PC-9 (cell line): ENCODE data around the gene FAIM2. TPM values are rescaled to one million over a fixed set of nuclear protein-coding genes. Genes with fewer than 3 reads are reported as not detected.

ENCODE experiments used
- BruUV-seq: library from RNA; stranded (reverse); fragments of 400-500 nt; replicated peaks from 2 replicates; lab custom pipeline; 2021; lab: Mats Ljungman, UMichigan
- CTCF ChIA-PET: fragments of 300-600 bp; sonication (Branson Sonifier 250); formaldehyde crosslinking; loops from one replicate; lab custom pipeline; 2022; ENCODE audit warnings: antibody characterized with exemption; lab: Charles Lee
- POLR2A ChIA-PET: fragments of 300-600 bp; sonication (Branson Sonifier 250); formaldehyde crosslinking; loops from one replicate; lab custom pipeline; 2022; ENCODE audit warnings: antibody characterized with exemption; ENCODE audit not compliant: unreplicated experiment; lab: Charles Lee
- DNase-seq, 2 experiments: peaks; one replicate each; pipeline versions ENCODE4 v3.0.0 to v3.0.0-alpha.2; 2015 to 2022; ENCODE audit warnings: mixed read lengths in 1 of 2
- H2AFZ ChIP-seq: fragments of 200-600 bp; sonication (generic); 2 replicates; pipeline ENCODE4 v1.8.1; 2017; ENCODE audit warnings: antibody characterized with exemption
- H3F3A ChIP-seq: fragments of 200-600 bp; sonication (generic); 2 replicates; pipeline ENCODE4 v1.8.1; 2017; ENCODE audit warnings: antibody characterized with exemption, mild to moderate bottlenecking, low read depth; ENCODE audit not compliant: insufficient read depth
- H3K27ac ChIP-seq: fragments of 200-600 bp; sonication (generic); 2 replicates; pipeline ENCODE4 v1.6.1; 2016; ENCODE audit warnings: mixed run types
- H3K27me3 ChIP-seq: fragments of 200-600 bp; sonication (generic); 2 replicates; pipeline ENCODE4 v1.6.1; 2016; ENCODE audit warnings: low read depth, mixed run types; ENCODE audit not compliant: insufficient read depth
- H3K36me3 ChIP-seq: fragments of 200-600 bp; sonication (generic); 2 replicates; pipeline ENCODE4 v1.6.1; 2016; ENCODE audit warnings: low read depth, mixed run types
- H3K4me1 ChIP-seq: fragments of 200-600 bp; sonication (generic); replicated peaks from 2 replicates; pipeline ENCODE4 v1.6.1; 2016; ENCODE audit warnings: mixed run types; ENCODE audit not compliant: insufficient read depth
- H3K4me2 ChIP-seq: fragments of 200-600 bp; sonication (generic); 2 replicates; pipeline ENCODE4 v1.6.1; 2017; ENCODE audit warnings: mixed run types
- H3K4me3 ChIP-seq: fragments of 200-600 bp; sonication (generic); 2 replicates; pipeline ENCODE4 v1.6.1; 2016; ENCODE audit warnings: mixed run types
- H3K79me2 ChIP-seq: fragments of 200-600 bp; sonication (generic); 2 replicates; pipeline ENCODE4 v1.6.1; 2017; ENCODE audit warnings: low read depth, mixed run types
- H3K9me2 ChIP-seq: fragments of 200-600 bp; sonication (generic); 2 replicates; pipeline ENCODE4 v1.8.1; 2017; ENCODE audit warnings: mild to moderate bottlenecking; ENCODE audit not compliant: insufficient read depth
- H3K9me3 ChIP-seq: fragments of 200-600 bp; sonication (generic); 2 replicates; pipeline ENCODE4 v1.8.1; 2016; ENCODE audit warnings: low read depth; ENCODE audit not compliant: insufficient read depth
- H4K20me1 ChIP-seq: fragments of 200-600 bp; sonication (generic); 2 replicates; pipeline ENCODE4 v1.8.1; 2017; ENCODE audit not compliant: insufficient read depth
- EZH2 ChIP-seq: fragments of 200-600 bp; sonication (generic); IDR thresholded peaks from 2 replicates; pipeline ENCODE4 v1.8.0; 2017; ENCODE audit warnings: antibody characterized with exemption, low read depth
- intact Hi-C: fragments of 100-400 bp; cut with micrococcal nuclease; formaldehyde crosslinking; loops from one replicate; pipeline ENCODE4 v1.10.0; 2022; ENCODE audit not compliant: unreplicated experiment
- total RNA-seq: library from RNA; stranded (reverse); gene quantifications from 2 replicates; pipeline ENCODE4 v1.2.3, GENCODE V29; 2021
- TF ChIP-seq, protein P1 (sequence below): fragments of 200-600 bp; sonication (generic); conservative IDR thresholded peaks from 2 replicates; pipeline ENCODE4 v1.6.1; 2017; ENCODE audit warnings: mixed run types, antibody characterized with exemption, mild to moderate bottlenecking, moderate library complexity

The FAIM2 gene
- total RNA-seq, 1 experiment from 2014 or later, result not detected

DNA sequence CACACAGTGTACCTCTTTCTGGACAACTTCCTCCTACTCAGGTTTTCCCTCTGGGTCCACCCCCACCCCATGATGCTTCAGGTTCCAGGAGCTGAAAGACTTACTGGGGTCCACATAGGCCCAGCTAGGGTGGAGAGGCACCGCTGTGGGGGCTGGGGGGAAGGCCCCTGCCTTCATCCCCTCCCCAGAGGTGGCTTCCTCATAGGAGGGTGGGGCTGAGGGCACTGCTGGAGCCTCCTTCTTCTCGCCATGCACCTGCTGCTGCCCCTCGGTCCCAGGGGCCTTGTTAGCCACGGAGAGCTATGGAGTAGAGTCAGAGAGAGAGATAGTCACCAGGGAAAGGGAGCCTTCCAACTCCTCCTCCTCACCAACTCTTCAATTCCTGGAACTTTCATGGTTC, 2.7 kb downstream of the FAIM2 start:
- H3K4me1 ChIP-seq, result no peaks in the 10 kb centered on the region
- peaks cover 4% of the 10 kb centered on the region; the same call in 1 of the 2 replicates for H3F3A ChIP-seq
- H3K4me3 ChIP-seq, result no peak overlapping the region
- H3K9me3 ChIP-seq, result no peaks in the 10 kb centered on the region
- no peaks in the 10 kb centered on the region for H3K36me3 ChIP-seq
- ChIA-PET CTCF (interaction anchor here (0.6 to 0.7 kb wide), 2 partner anchors 44 to 1317 kb away, joined by 3 to 5 read pairs; partner anchors contain the start of gene POU6F1), POLR2A (interaction anchor here (0.6 kb wide), 1 partner anchor 9 kb away, joined by 5 read pairs; no protein-coding TSS in a partner anchor)
- no peaks in the 10 kb centered on the region for H4K20me1 ChIP-seq
- no peaks in the 10 kb centered on the region for H3K9me2 ChIP-seq
- no peaks in the 10 kb centered on the region for H3K79me2 ChIP-seq
- no peak overlapping the region for H3K4me2 ChIP-seq
- intact Hi-C loops, result no loop called here
- no peak overlapping the region for H2AFZ ChIP-seq
- H3K27ac ChIP-seq, result no peak overlapping the region
- BruUV-seq, result no TSS peak
- no peak for DNase-seq
- TF ChIP-seq EZH2, result no peak
- TF ChIP-seq, protein P1, sequence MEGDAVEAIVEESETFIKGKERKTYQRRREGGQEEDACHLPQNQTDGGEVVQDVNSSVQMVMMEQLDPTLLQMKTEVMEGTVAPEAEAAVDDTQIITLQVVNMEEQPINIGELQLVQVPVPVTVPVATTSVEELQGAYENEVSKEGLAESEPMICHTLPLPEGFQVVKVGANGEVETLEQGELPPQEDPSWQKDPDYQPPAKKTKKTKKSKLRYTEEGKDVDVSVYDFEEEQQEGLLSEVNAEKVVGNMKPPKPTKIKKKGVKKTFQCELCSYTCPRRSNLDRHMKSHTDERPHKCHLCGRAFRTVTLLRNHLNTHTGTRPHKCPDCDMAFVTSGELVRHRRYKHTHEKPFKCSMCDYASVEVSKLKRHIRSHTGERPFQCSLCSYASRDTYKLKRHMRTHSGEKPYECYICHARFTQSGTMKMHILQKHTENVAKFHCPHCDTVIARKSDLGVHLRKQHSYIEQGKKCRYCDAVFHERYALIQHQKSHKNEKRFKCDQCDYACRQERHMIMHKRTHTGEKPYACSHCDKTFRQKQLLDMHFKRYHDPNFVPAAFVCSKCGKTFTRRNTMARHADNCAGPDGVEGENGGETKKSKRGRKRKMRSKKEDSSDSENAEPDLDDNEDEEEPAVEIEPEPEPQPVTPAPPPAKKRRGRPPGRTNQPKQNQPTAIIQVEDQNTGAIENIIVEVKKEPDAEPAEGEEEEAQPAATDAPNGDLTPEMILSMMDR, result no peak
- H3K27me3 ChIP-seq, result no peaks in the 10 kb centered on the region

GRCh38 chr12:49900371-49900770, 3.3 kb downstream of the FAIM2 start:
- no peaks in the 10 kb centered on the region for H3K36me3 ChIP-seq
- BruUV-seq, result no TSS peak
- no peak overlapping the region for H3K27ac ChIP-seq
- POLR2A ChIA-PET, result no interaction called here
- H3K79me2 ChIP-seq, result no peaks in the 10 kb centered on the region
- DNase-seq, result no peak
- intact Hi-C loops, result no loop called here
- H3K9me3 ChIP-seq, result no peaks in the 10 kb centered on the region
- CTCF ChIA-PET, result interaction anchor here (0.6 kb wide), 1 partner anchor 118 kb away, joined by 5 read pairs; no protein-coding TSS in a partner anchor
- H3K27me3 ChIP-seq, result no peaks in the 10 kb centered on the region
- no peaks in the 10 kb centered on the region for H3K9me2 ChIP-seq
- H3K4me3 ChIP-seq, result no peak overlapping the region
- H2AFZ ChIP-seq, result no peak overlapping the region
- no peaks in the 10 kb centered on the region for H4K20me1 ChIP-seq
- TF ChIP-seq EZH2, result no peak
- TF ChIP-seq, protein P1, result no peak
- peaks cover 5% of the 10 kb centered on the region; the same call in 1 of the 2 replicates for H3F3A ChIP-seq
- no peak overlapping the region for H3K4me2 ChIP-seq
- peaks cover 4% of the 10 kb centered on the region; the same call in 1 of the 2 replicates for H3K4me1 ChIP-seq

DNA sequence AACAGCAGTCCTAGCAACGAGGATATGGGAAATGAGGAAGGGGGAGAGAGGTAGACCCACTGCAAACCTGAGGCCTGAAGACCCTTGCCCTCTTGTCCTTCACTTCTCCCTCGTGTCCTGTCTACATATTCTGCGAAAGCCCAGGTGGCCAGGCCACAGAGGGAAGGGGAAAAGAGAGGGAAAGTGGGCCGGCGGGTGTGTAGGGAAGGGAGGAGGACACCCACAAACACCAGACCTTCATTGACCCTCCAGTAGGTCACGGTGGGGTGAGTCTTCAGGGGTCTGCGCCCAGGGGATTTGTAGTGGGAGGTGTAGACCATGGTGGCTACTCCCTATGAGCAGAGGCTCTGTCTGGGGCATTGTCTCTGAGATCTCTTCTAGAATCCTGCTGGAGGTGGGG, 3.8 kb downstream of the FAIM2 start:
- POLR2A ChIA-PET, result no interaction called here
- H3K4me2 ChIP-seq, result no peak overlapping the region
- no peak overlapping the region for H3K4me3 ChIP-seq
- no peaks in the 10 kb centered on the region for H4K20me1 ChIP-seq
- TF ChIP-seq, protein P1, result no peak
- TF ChIP-seq EZH2, result no peak
- intact Hi-C loops, result no loop called here
- peaks cover 8% of the 10 kb centered on the region for H3K4me1 ChIP-seq
- H3F3A ChIP-seq, result peaks cover 9% of the 10 kb centered on the region; the same call in 1 of the 2 replicates
- H3K9me3 ChIP-seq, result no peaks in the 10 kb centered on the region
- no peaks in the 10 kb centered on the region for H3K9me2 ChIP-seq
- H2AFZ ChIP-seq, result no peak overlapping the region
- no peaks in the 10 kb centered on the region for H3K36me3 ChIP-seq
- CTCF ChIA-PET, result no interaction called here
- DNase-seq, result no peak
- H3K27ac ChIP-seq, result no peak overlapping the region
- BruUV-seq, result no TSS peak
- no peaks in the 10 kb centered on the region for H3K27me3 ChIP-seq
- H3K79me2 ChIP-seq, result no peaks in the 10 kb centered on the region
